ENCODE measurements around the gene HIGD2A. TPM values are rescaled to one million over a fixed set of nuclear protein-coding genes. Genes with fewer than 3 reads are reported as not detected.

Gene HIGD2A
- total and polyA plus RNA-seq, 2 of the 13 experiments (the other 11 are each of a cell fraction or from before 2014, with no cell fraction given) = 89.2 to 146 TPM

DNA sequence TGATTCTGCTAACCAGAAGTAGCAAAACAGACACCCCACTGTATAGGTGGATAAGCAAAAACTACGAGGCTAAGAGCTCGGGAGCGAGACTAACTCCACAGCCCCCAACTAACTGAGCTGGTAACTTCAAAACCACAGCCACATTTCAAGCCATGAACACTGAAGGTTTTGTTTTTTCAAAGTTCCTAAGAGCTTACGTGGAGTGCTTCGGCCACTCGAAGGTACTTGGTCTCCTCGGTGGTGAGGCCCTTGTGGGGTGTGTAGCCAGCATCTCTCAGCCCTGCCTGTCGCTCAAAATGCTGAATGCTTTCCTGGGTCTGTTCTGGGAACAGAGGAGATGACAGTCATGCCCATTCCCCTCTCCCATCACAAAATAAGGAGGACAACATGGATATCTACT is 38.1 kb upstream of the HIGD2A start:
- no peak overlapping the region for H3K4me2 ChIP-seq (ENCODE audit: low read depth, low read length)
- H3K27ac ChIP-seq (ENCODE audit: extremely low read length, insufficient read depth, low read length) = no peak overlapping the region
- H3K9ac ChIP-seq (ENCODE audit: insufficient read depth, low read depth, low read length) = no peak overlapping the region
- 98% methylated on average over 8 of the region's 8 CpGs for WGBS (ENCODE audit: low lambda C conversion rate)
- H3K4me1 ChIP-seq (ENCODE audit: insufficient read depth, low read length) = peaks cover 11% of the 10 kb centered on the region
- in situ Hi-C loops (cut with HindIII; ENCODE audit: extremely low pct_ligation_motif_present, low pct_unique_long_range_greater_than_20kb) (no loop called here), intact Hi-C loops (cut with micrococcal nuclease; ENCODE audit: unreplicated experiment) (no loop called here)
- no peaks in the 10 kb centered on the region for H3K27me3 ChIP-seq (ENCODE audit: control insufficient read depth in 1 of 2, insufficient read depth in 2 of 2, low read length in 2 of 2)
- CTCF ChIA-PET (ENCODE audit: low intra/inter-chr PET ratio, low total read pairs) = no interaction called here
- POLR2A ChIA-PET = interaction anchor here (3.3 kb wide), 1 partner anchor 11 kb away, joined by 16 read pairs; the partner anchor contains the start of gene KIAA1191
- DNase-seq (ENCODE audit: low spot score) (no peak), ATAC-seq (no peak), FAIRE-seq (no peak)
- H2AFZ ChIP-seq (ENCODE audit: low read length) = no peak overlapping the region
- H3K9me3 ChIP-seq (ENCODE audit: low read length) = no peaks in the 10 kb centered on the region
- H3K4me3 ChIP-seq (replicated peaks in 1 of 3; ENCODE audit: insufficient read depth in 1 of 3, low read depth in 2 of 3, low read length in 3 of 3) = no peak overlapping the region
- H3K79me2 ChIP-seq (ENCODE audit: insufficient read depth, low read length) = peaks cover 18% of the 10 kb centered on the region
- no TSS peak for BruUV-seq (replicated peaks)
- H4K20me1 ChIP-seq (ENCODE audit: insufficient read depth, low read length) = peaks cover 5% of the 10 kb centered on the region
- H3K36me3 ChIP-seq (replicated peaks in 1 of 2; ENCODE audit: control insufficient read depth in 1 of 2, insufficient read depth in 2 of 2, low read length in 2 of 2) = peaks cover 45 to 85% of the 10 kb centered on the region in 2 experiments
- TF ChIP-seq ZNF282 (IDR thresholded peaks at IDR 0.05; ENCODE audit: partially characterized antibody) = no peak
- TF ChIP-seq, protein P1, sequence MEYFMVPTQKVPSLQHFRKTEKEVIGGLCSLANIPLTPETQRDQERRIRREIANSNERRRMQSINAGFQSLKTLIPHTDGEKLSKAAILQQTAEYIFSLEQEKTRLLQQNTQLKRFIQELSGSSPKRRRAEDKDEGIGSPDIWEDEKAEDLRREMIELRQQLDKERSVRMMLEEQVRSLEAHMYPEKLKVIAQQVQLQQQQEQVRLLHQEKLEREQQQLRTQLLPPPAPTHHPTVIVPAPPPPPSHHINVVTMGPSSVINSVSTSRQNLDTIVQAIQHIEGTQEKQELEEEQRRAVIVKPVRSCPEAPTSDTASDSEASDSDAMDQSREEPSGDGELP (IDR thresholded peaks at IDR 0.05; ENCODE audit: borderline replicate concordance, low read depth) = no peak
- TF ChIP-seq ZFP36L1 (CRISPR knock-in tag; IDR thresholded peaks at IDR 0.05) = no peak
- no peak for TF ChIP-seq ZNF431 (CRISPR knock-in tag; IDR thresholded peaks at IDR 0.05; ENCODE audit: borderline replicate concordance, low read depth)
- TF ChIP-seq HDAC1 (CRISPR knock-in tag; IDR thresholded peaks at IDR 0.05) = no peak
- TF ChIP-seq ZNF10 (CRISPR knock-in tag; IDR thresholded peaks at IDR 0.05; ENCODE audit: borderline replicate concordance, low read depth) = no peak
- TF ChIP-seq REPIN1 (CRISPR knock-in tag; IDR thresholded peaks at IDR 0.05; ENCODE audit: borderline replicate concordance, low read depth) = no peak
- no peak for TF ChIP-seq ZNF530 (CRISPR knock-in tag; IDR thresholded peaks at IDR 0.05; ENCODE audit: low read depth)
- no peak for TF ChIP-seq JUN (CRISPR knock-in tag; IDR thresholded peaks at IDR 0.05)
- TF ChIP-seq, protein P2, sequence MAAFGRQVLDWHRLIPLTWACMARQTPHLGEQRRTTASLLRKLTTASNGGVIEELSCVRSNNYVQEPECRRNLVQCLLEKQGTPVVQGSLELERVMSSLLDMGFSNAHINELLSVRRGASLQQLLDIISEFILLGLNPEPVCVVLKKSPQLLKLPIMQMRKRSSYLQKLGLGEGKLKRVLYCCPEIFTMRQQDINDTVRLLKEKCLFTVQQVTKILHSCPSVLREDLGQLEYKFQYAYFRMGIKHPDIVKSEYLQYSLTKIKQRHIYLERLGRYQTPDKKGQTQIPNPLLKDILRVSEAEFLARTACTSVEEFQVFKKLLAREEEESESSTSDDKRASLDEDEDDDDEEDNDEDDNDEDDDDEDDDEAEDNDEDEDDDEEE (CRISPR knock-in tag; IDR thresholded peaks at IDR 0.05) = no peak
- TF ChIP-seq LCORL (IDR thresholded peaks at IDR 0.05) = no peak
- no peak for TF ChIP-seq LCORL (CRISPR knock-in tag; IDR thresholded peaks at IDR 0.05)
- TF ChIP-seq, protein P3, sequence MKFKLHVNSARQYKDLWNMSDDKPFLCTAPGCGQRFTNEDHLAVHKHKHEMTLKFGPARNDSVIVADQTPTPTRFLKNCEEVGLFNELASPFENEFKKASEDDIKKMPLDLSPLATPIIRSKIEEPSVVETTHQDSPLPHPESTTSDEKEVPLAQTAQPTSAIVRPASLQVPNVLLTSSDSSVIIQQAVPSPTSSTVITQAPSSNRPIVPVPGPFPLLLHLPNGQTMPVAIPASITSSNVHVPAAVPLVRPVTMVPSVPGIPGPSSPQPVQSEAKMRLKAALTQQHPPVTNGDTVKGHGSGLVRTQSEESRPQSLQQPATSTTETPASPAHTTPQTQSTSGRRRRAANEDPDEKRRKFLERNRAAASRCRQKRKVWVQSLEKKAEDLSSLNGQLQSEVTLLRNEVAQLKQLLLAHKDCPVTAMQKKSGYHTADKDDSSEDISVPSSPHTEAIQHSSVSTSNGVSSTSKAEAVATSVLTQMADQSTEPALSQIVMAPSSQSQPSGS (CRISPR knock-in tag; IDR thresholded peaks at IDR 0.05) = no peak
- TF ChIP-seq FOXP1 (IDR thresholded peaks at IDR 0.05) = no peak
- no peak for TF ChIP-seq FOXP1 (CRISPR knock-in tag; IDR thresholded peaks at IDR 0.05)
- TF ChIP-seq, protein P4, sequence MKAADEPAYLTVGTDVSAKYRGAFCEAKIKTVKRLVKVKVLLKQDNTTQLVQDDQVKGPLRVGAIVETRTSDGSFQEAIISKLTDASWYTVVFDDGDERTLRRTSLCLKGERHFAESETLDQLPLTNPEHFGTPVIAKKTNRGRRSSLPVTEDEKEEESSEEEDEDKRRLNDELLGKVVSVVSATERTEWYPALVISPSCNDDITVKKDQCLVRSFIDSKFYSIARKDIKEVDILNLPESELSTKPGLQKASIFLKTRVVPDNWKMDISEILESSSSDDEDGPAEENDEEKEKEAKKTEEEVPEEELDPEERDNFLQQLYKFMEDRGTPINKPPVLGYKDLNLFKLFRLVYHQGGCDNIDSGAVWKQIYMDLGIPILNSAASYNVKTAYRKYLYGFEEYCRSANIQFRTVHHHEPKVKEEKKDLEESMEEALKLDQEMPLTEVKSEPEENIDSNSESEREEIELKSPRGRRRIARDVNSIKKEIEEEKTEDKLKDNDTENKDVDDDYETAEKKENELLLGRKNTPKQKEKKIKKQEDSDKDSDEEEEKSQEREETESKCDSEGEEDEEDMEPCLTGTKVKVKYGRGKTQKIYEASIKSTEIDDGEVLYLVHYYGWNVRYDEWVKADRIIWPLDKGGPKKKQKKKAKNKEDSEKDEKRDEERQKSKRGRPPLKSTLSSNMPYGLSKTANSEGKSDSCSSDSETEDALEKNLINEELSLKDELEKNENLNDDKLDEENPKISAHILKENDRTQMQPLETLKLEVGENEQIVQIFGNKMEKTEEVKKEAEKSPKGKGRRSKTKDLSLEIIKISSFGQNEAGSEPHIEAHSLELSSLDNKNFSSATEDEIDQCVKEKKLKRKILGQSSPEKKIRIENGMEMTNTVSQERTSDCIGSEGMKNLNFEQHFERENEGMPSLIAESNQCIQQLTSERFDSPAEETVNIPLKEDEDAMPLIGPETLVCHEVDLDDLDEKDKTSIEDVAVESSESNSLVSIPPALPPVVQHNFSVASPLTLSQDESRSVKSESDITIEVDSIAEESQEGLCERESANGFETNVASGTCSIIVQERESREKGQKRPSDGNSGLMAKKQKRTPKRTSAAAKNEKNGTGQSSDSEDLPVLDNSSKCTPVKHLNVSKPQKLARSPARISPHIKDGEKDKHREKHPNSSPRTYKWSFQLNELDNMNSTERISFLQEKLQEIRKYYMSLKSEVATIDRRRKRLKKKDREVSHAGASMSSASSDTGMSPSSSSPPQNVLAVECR (CRISPR knock-in tag; IDR thresholded peaks at IDR 0.05; ENCODE audit: borderline replicate concordance) = no peak
- TF ChIP-seq, protein P5, sequence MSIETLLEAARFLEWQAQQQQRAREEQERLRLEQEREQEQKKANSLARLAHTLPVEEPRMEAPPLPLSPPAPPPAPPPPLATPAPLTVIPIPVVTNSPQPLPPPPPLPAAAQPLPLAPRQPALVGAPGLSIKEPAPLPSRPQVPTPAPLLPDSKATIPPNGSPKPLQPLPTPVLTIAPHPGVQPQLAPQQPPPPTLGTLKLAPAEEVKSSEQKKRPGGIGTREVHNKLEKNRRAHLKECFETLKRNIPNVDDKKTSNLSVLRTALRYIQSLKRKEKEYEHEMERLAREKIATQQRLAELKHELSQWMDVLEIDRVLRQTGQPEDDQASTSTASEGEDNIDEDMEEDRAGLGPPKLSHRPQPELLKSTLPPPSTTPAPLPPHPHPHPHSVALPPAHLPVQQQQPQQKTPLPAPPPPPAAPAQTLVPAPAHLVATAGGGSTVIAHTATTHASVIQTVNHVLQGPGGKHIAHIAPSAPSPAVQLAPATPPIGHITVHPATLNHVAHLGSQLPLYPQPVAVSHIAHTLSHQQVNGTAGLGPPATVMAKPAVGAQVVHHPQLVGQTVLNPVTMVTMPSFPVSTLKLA (IDR thresholded peaks at IDR 0.05) = no peak
- no peak for TF ChIP-seq ZNF761 (CRISPR knock-in tag; conservative IDR thresholded peaks at IDR 0.05)

All from HepG2 (cell line).